Ammon's horn (tissue), 1 donor: ENCODE results near the gene EYA4.
"Not testable (repeated sequence)": the region's sequence is repeated elsewhere in the genome, so short reads cannot be mapped to it uniquely, and the experiment has no call there.

Source experiments
- DNase-seq: peaks from one replicate; pipeline ENCODE4 v3.0.0-alpha.2; 2016; ENCODE audit warnings: low spot score

EYA4 gene

DNA sequence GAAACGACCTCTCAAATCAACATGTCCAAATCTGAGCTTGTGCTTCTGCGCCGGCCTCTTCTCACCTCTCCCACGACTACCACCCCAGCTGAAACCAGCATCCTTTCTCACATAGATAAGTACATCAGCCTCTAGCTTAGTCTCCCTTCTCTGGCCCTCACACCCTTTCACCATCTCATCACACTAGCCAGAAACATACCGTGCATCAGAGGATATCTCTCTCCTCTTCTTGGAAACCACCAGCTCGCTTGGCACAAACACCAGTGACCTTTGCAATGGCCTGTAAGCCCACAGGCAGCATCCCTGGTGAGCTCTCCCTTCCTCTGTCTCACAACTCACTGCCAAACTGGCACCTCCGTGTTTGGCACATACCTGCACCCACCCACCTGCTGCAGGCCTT, 291.8 kb downstream of the EYA4 start:
- no peak for DNase-seq

DNA sequence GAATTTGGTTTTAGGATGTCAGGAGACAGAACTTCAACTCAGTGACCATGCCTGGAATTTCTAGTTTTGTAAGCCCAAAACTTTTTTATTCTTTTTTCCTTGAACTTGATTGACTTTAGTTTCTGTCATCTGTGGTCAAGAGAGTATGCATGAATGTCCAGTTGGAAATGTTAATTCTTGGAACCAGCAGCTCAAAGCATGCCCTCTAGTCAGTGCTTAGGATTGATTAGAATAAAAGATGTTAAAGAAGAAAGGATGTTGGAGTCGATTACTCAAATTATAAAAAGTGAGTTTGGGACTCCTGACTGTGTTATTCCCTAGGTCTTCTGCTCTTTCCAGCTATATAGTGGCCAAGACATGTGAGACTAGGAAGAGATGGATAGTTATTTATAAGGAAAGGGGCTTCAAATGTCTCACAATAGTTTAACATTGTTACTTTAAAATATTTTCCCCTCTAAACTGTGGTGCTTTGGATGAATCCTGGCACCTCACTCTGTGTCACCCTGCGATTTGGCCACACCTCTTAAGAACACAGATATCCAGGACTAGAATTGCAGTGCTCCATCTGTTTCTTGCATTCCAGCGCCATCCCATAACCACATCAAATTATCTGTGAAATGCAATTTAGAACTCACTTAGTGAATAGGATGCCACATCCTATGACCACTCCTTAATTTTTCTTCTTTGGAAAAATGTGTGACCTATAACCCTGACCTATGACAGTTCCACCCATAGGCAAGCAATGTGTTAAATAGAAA, 298.5 kb downstream of the EYA4 start:
- no peak for DNase-seq

DNA sequence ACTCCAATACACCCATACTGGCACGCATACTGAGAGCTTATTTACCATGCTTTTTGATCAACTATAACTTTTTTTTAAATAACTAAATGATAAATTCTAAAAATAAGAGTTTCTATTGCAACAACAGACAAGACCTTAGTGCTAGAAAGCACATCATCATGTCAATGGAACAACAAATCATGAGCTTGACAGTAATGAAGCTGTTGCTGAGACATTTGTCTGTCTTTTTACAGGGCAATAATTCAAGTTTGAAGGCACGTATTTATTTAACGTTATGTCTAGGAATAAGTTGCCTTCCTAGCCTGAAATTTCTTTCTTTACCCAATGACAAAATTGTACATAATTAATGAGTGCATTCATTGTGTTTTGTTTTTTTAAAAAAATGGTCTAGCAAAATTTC, 299.2 kb downstream of the EYA4 start:
- DNase-seq: no peak

DNA sequence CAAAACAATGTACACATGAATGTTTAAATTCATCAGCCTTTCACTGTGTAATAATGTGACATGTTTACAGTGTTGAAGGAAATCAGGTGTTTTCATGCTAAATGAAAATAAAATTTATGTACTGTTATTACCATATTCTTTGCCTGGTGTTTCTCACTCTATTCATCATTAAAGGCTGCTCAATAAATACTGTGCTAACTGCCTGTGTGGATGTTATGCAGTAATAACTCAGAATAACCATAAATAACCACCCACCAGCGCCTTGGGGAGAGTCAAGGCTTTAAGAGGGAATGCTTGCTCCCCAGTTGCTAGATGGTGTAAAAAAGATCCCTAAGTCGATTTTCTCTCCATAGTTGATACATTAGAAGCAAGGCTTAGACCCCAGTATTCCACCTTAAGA, 299.9 kb downstream of the EYA4 start:
- no peak for DNase-seq

DNA sequence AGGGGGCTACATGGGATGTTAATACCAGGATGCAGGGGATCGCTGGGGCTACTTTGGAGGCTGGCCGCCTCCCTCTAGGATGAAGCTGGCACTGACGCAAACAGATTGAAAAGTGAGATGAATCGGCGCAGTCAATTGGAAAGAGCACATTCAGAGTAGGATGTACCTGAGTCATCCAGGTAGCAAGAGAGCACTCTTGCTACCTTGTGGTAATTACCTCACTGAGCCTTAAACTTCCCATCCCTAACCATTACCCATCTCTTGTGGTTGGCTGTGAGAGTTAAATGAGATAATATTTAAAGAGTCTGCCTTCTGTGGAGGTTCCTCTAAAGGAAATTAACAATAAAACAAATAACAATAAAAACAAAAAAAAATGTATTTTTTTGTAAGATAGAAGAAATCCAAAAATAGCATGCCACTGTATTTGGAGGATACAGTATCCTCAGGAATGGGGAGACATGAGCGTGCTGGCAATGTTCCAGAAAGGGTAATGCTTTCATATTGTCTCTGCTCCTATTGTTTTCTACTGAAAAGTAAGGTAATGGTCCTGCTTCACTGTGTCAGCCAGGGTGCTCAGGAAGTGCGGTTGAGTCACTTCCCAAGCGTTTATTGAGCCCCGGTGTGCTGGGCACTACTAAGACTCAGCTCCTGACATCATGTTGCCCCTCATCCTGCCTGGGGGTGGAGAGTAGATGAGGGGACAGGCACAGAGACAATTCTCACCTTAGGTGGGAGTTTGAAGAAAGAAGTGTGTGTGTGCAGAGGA, 301.1 kb downstream of the EYA4 start:
- DNase-seq: no peak

DNA sequence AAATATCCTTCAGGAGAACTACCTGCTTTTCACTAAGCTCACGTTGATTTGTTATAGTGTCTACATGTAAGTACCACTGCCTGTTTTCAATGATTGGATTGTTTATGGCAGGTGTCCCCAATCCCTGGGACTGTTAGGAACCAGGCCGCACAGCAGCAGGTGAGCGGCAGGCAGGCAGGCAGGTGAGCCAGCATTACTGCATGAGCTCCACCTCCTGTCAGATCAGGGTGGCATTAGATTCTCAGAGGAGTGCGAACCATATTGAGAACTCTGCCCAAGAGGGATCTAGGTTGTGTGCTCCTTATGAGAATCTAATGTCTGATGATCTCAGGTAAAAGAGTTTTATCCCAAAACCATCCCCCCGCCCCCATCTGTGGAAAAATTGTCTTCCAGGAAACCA, 303.3 kb downstream of the EYA4 start:
- no peak for DNase-seq

DNA sequence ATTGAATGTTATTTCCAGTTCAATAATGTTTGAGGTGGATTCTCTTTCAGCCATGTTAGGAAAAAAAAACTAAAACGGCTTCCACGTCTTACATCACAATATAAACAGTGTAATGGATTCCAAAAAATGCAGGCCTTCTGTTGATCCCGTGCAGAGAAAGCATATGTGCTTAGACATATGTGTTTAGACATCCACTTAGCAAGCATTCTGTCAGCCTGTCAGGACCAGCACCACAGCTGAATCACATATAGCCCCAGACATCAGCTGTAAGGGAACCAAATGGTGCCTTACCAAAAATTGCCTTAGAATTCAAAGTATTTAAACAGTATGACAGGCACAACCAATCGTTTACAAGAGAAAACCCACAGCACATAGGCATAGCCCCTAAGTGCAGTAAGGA, 304.9 kb downstream of the EYA4 start:
- no peak for DNase-seq

DNA sequence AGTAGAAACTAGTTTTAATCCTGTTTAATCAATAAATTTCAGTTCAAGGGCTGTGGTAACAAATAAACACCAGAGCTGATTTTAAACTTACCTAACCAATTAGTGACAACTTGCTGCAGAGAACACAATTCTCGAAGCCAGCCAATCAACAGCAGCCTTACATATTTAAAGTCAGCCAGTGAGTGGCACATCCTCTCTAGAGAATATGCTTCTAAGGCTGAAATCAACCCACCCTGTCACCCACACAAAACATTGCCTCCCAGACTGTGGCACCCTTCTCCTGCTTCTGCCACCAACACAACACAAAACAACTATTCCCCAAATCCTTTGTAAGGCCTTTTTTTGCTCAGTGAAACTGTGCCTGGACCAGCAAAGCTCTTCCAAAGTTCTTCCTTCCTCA, 306.0 kb downstream of the EYA4 start:
- peak; percentile 64 for DNase-seq

DNA sequence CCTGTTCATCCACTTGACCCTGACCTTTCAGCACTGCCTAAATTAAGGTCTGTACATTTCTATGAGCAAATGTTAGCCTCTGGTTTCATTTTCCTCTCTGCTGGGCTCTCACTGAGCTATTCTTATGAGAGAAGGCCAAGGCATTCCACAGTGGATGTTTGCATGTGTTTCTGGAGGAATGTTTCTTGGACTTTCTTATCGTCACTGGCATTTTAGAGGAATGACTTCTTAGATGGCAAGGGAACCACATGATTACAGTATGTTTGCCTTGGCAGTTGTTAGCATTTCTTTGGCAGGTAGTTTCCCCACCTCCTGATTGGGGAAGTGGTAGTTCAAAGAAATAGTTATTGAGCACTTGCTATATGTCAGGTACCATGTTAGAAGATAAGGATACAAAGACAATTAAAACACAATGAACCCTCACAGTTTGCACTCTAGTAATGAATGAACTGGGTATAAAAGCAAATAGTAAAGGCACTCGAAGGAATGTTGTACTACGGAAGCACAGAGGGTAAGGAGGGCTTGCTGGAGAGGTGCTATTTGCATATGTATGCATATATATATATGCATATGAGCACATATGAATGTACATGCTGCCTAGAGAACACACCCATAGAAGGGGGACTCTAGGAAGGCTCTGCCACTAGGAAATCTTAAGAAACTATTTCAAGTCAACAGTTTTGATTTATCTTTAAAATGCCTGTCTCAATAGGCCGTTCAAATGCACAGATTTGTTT, 307.4 kb downstream of the EYA4 start:
- DNase-seq: no peak

DNA sequence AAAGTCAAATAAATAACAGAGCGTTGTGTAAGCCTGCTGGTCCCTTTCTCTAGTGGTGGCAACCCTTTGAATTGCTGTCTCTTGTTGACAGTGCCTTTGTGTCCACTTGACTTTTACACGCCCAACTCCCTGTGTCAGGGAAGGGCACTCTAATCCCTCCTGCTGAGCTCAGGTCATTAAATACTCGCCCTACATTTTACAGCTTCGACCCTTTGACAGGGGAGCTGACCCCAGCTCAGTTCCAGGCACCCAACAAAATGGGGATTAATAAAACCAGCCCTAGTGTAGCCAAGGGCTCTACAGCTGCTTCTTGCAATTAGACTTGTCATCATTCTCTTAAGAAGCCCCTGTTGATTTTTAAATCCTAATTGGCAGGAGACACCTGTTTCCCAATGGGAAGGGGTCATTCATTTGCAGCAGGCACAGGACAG, 308.2 kb downstream of the EYA4 start:
- no peak for DNase-seq

DNA sequence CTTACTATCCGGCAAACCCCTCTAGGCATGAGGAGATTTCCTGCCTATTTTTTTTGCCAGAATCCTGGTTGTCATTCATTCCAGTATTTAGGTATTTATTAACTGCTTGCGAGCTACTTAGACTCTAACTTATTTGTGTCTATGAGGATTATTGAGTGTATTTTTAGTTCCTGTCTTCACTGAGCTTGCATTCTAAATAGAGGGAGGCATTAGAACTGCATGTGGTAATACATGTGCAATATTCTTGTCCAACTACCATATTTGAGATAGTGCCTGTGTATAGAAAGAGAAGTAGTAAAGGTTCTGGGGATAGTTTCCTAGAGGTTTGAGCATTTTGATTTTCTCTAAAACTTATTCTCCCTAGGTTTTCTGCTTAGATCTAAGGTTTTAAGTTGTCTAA, 308.9 kb downstream of the EYA4 start:
- no peak for DNase-seq

DNA sequence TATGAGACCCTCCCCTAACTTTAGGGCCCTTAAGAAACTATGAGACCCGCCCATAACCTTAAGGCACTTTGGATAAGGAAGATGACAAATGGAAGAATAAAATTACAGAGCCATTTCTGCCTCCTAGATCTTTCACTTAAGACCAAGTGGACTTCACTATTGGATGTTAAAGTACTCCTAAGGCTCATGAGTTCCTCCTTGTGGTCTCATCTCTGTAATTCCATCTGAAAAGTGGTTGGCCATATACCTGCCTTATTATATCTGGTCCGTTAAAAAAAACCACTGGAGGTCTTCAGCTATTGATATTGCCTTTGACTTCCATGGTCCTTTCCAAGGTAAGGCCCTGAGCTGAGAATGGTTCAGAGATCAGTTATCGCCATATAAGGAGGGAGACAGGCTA, 310.3 kb downstream of the EYA4 start:
- DNase-seq: no peak

DNA sequence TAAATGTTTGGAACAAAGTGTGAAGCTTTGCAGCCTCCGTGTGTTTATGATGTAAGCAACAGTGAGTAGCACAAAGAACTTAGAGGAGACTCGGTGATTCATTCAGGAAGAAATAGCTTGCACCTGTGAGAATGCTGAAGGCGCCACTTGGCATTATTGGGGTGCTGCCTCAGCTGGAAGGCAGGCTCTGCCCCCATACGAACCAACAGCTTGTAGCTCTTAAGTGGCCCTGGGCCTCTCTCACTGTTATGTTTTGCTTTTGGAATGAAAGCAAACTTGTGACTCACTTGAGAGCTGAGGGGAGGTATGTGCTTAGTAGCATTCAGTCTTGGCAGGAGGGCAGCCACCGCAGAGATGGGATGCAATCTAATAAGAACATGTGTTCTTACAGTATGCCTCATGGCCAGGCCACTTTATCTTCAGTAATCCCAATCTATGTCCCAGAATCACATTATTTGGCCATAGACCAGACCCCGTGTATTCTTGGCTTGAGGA, 310.7 kb downstream of the EYA4 start:
- no peak for DNase-seq

DNA sequence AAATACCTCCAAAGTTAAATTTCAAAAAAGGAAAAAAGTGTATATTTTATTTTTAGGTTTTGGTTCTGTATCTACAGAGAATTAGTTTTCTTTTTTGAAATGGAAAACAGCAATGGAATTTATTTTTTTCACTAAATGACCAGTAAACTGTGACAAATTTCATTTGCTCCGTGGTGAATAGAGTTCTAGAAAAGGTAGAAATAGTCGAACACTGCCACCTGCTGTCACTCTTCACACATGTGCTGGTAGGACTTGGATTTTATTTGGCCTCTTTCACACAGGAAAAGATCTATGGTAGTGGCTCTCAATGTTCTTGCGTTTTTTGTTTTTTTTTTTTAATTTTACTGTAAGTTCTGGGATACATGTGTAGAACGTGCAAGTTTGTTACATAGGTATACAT, 312.5 kb downstream of the EYA4 start:
- DNase-seq: peak; percentile 71

DNA sequence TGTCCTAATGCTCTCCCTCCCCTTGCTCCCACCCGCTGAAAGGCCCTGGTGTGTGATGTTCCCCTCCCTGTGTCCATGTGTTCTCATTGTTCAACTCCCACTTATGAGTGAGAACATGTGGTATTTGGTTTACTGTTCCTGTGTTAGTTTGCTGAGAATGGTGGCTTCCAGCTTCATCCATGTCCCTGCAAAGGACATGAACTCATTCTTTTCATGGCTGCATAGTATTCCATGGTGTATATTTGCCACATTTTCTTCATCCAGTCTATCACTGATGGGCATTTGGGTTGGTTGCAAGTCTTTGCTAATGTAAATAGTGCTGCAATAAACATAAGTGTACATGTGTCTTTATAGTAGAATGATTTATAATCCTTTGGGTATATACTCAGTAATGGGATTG, 313.0 kb downstream of the EYA4 start:
- not testable (repeated sequence) for DNase-seq

DNA sequence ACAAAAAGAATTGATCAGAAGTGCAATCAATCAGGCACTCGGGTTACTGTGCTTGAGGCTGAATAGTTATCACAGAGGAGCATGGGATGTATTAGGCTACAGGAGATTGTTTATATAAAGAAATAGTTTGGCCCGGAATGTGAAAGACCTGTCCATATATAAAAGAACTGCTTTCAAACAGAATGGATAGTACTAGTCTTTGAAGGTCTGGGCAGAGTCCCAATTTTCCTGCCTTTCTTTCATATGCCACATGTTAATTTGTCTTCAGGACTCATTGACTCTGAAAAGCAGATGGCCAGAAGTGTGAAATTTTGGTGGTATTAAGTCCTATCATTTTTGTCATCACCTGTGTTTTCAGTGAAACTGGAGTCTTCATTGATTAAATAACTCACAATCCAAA, 314.5 kb downstream of the EYA4 start:
- DNase-seq: no peak

DNA sequence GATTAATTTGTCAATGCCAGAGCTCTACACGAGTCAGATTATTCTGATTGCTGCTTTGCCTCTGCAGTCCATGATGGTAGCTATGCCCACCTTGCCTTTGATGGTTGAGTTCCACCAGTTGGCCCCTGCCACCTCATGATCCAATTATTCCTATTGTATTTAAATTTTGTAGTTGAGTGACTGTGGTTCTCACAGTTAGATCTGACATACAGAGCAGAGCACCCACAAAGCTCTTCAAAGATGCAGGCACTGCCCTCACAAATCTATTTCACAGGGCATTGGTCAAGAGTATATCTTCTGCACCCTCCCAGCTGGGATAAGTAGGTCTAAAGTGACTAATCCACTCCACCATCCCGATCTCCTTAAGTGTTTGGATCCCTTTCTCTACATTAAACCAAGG, 318.8 kb downstream of the EYA4 start:
- no peak for DNase-seq

DNA sequence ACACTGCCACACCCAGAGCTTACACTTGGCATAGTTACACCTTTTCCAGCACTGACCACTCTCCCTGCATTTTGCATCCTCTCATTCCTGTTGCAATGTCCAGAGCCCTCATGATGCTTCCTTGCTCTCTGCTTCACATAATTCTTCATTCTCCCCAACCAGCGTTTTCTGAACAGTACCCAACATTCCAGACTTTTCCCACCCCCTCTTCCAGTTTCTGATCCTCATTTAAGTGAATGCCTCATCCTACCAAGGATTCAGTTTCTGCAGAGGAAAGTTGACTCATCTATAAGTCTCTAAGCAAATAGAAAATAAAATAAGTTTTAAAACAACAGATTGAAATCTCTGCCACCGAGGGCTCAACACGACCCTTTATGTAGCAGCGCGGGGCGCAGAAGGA, 326.5 kb downstream of the EYA4 start:
- DNase-seq: no peak

DNA sequence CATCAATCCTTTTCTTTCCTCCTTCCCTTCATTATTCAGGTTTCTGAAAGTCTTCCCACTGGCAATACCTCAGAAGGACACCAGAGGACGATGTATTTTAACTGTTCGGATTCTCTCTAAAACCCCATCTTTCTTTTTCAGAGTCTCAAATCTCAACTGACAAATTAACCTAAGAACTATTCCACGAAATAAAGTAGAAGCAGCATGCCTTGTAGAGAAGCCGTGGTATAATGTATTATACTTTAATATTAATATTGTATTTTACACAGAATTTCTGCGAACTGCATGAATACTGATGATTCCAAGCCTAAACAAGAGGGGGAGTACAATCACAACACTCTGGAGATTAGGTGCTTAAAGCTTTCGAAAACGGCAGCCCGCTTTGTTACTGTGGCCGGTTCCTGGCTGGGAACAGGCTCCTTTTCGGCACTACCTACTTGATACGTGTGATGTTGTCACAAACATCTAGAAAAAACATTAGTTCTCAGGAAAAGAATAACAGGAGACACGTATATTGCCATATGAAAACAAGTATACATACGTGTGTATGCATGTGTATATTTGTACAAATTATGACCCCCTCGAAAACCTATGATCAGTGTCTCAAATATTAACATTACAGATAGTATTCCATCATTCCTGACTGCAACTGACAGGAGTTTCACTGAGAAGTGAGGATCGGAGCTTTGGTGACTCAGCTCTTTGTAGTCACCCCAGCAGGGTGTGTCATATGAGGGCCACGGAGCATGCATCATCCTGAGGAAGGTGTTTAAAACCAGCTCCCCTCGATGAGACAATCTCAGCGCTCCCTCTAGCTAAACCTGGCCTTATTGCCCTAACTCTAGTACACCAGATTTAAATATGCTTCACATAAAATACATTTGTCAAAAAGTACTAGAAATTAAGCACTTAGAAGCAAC, 328.1 kb downstream of the EYA4 start:
- peak; percentile 46 for DNase-seq

DNA sequence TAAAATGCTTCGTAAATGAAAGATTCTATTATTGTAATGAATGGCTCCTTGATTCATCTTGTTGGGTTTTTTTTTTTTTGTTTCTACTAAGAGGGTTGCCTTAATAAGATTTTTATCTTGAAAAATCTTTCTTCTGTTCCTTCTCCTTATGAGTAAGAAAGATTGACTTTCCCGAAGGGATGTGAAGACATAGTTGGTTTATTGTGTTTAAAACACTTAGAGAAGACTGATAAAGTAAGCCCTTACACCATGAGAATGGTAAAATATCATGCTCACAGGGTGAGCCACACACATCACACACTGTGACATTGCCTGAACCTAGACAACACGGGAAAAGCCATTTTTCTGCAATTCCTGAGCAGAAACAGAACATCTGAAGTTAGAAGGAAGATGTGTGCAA, 330.5 kb downstream of the EYA4 start:
- no peak for DNase-seq

DNA sequence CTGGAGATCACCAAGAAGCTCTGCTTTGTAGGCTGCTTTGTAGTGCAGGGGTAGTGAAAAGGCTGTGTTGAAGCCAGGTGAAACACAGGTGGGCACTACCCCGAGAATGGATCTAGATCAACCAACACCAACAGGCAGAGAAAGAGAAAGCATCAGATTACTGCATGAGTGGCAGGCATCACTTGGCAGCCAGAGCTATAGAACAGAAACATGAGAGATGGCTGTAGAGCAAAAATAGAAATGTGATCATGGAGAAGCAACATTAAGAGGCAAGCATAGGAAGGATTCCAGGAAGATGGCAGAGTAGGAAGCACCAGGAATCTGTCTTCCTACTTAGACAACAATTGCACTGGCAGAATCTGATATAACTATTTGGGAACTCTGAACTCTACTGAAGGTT, 336.7 kb downstream of the EYA4 start:
- no peak for DNase-seq
